ENCODE results near the gene SPDL1. TPM values are rescaled to one million over a fixed set of nuclear protein-coding genes. Genes with fewer than 3 reads are reported as not detected.

The SPDL1 gene
- 16.7 and 27.3 TPM in 2 replicates for total RNA-seq
- 17.9 and 18.4 TPM in 2 replicates for polyA plus RNA-seq

- no peaks in the 10 kb centered on the region for H3K4me1 ChIP-seq (ENCODE audit: insufficient read depth)
- H3K9me2 ChIP-seq (replicated peaks; ENCODE audit: insufficient read depth): no peaks in the 10 kb centered on the region
- H3K9me3 ChIP-seq (ENCODE audit: low read depth): no peaks in the 10 kb centered on the region
- H3K4me3 ChIP-seq: peak within 1 kb of the TSS; percentile 54
- peak within 1 kb of the TSS; percentile 49 for H3K27ac ChIP-seq
- peaks cover 35% of the 10 kb centered on the region for H3K79me2 ChIP-seq
- DNase-seq (ENCODE audit: low spot score): peak; percentile 97
- under 1% methylated on average over 53 of the region's 53 CpGs for WGBS (ENCODE audit: low lambda C conversion rate, missing lambda C conversion rate)
- H3K27me3 ChIP-seq: no peaks in the 10 kb centered on the region
- TF ChIP-seq EZH2 (IDR thresholded peaks at IDR 0.05; ENCODE audit: borderline replicate concordance) (no peak), EZH2phosphoT487 (IDR thresholded peaks at IDR 0.05; ENCODE audit: low read depth, severe bottlenecking, unreplicated experiment) (no peak), CTCF (IDR thresholded peaks at IDR 0.05; ENCODE audit: poor library complexity) (no peak)
- peak within 1 kb of the TSS; percentile 85 for H2AFZ ChIP-seq
- peak within 1 kb of the TSS; percentile 85 for H3K4me2 ChIP-seq
- no peaks in the 10 kb centered on the region for H4K20me1 ChIP-seq (ENCODE audit: insufficient read depth, poor library complexity, severe bottlenecking)
- H3K36me3 ChIP-seq (replicated peaks; ENCODE audit: insufficient read depth, low read depth): no peaks in the 10 kb centered on the region
Measured at GRCh38 chr5:169583424-169584220, at the start of gene SPDL1. SPDL1 (plus strand) TSS chr5:169583773; CDS start chr5:169588417, 4,644 bp downstream.

- H2AFZ ChIP-seq: no peak overlapping the region
- 85% methylated on average over 2 of the region's 2 CpGs for WGBS (ENCODE audit: low lambda C conversion rate, missing lambda C conversion rate)
- no peak for DNase-seq (ENCODE audit: low spot score)
- no peaks in the 10 kb centered on the region for H3K79me2 ChIP-seq
- no peaks in the 10 kb centered on the region for H3K36me3 ChIP-seq (replicated peaks; ENCODE audit: insufficient read depth, low read depth)
- TF ChIP-seq EZH2phosphoT487 (IDR thresholded peaks at IDR 0.05; ENCODE audit: low read depth, severe bottlenecking, unreplicated experiment) (no peak), EZH2 (IDR thresholded peaks at IDR 0.05; ENCODE audit: borderline replicate concordance) (no peak), CTCF (IDR thresholded peaks at IDR 0.05; ENCODE audit: poor library complexity) (no peak)
- H3K4me1 ChIP-seq (ENCODE audit: insufficient read depth): peaks cover 4% of the 10 kb centered on the region
- no peaks in the 10 kb centered on the region for H3K27me3 ChIP-seq
- H3K4me2 ChIP-seq: no peak overlapping the region
- H3K9me2 ChIP-seq (replicated peaks; ENCODE audit: insufficient read depth): no peaks in the 10 kb centered on the region
- no peaks in the 10 kb centered on the region for H4K20me1 ChIP-seq (ENCODE audit: insufficient read depth, poor library complexity, severe bottlenecking)
- H3K4me3 ChIP-seq: no peak overlapping the region
- no peaks in the 10 kb centered on the region for H3K9me3 ChIP-seq (ENCODE audit: low read depth)
- no peak overlapping the region for H3K27ac ChIP-seq
Measured at GRCh38 chr5:169534311-169534880, 49.2 kb upstream of the SPDL1 start.

- Histone ChIP-seq H3K36me3 (replicated peaks; ENCODE audit: insufficient read depth, low read depth) (no peaks in the 10 kb centered on the region), H3K4me1 (ENCODE audit: insufficient read depth) (peaks cover 4% of the 10 kb centered on the region), H3K9me3 (ENCODE audit: low read depth) (no peaks in the 10 kb centered on the region), H3K9me2 (replicated peaks; ENCODE audit: insufficient read depth) (no peaks in the 10 kb centered on the region), H3K27me3 (no peaks in the 10 kb centered on the region), H3K4me3 (no peak overlapping the region), H2AFZ (no peak overlapping the region), H3K27ac (no peak overlapping the region), H3K79me2 (no peaks in the 10 kb centered on the region), H3K4me2 (no peak overlapping the region), H4K20me1 (ENCODE audit: insufficient read depth, poor library complexity, severe bottlenecking) (no peaks in the 10 kb centered on the region)
- DNase-seq (ENCODE audit: low spot score): no peak
- no peak for TF ChIP-seq EZH2phosphoT487 (IDR thresholded peaks at IDR 0.05; ENCODE audit: low read depth, severe bottlenecking, unreplicated experiment)
- no peak for TF ChIP-seq EZH2 (IDR thresholded peaks at IDR 0.05; ENCODE audit: borderline replicate concordance)
- no peak for TF ChIP-seq CTCF (IDR thresholded peaks at IDR 0.05; ENCODE audit: poor library complexity)
Measured at GRCh38 chr5:169534939-169535338, 48.6 kb upstream of the SPDL1 start.

Data from hepatocyte (in vitro differentiated cells).